LNCaP clone FGC (cell line): ENCODE results near the gene COL4A2.

Experiments used
- DNase-seq: peaks from one replicate; pipeline ENCODE4 v3.0.0-alpha.2; 2011; ENCODE audit warnings: low read depth
- H3K4me3 ChIP-seq: 2 replicates; pipeline ENCODE4 v1.5.1; 2011; ENCODE audit warnings: mild to moderate bottlenecking, low read depth, low read length, control low read depth
- TF ChIP-seq, protein P1 (sequence below): IDR thresholded peaks from 2 replicates; pipeline ENCODE4 v1.5.1; 2012; ENCODE audit warnings: mild to moderate bottlenecking; ENCODE audit not compliant: control insufficient read depth, insufficient read depth; ENCODE audit errors: extremely low read depth

The COL4A2 gene

DNA sequence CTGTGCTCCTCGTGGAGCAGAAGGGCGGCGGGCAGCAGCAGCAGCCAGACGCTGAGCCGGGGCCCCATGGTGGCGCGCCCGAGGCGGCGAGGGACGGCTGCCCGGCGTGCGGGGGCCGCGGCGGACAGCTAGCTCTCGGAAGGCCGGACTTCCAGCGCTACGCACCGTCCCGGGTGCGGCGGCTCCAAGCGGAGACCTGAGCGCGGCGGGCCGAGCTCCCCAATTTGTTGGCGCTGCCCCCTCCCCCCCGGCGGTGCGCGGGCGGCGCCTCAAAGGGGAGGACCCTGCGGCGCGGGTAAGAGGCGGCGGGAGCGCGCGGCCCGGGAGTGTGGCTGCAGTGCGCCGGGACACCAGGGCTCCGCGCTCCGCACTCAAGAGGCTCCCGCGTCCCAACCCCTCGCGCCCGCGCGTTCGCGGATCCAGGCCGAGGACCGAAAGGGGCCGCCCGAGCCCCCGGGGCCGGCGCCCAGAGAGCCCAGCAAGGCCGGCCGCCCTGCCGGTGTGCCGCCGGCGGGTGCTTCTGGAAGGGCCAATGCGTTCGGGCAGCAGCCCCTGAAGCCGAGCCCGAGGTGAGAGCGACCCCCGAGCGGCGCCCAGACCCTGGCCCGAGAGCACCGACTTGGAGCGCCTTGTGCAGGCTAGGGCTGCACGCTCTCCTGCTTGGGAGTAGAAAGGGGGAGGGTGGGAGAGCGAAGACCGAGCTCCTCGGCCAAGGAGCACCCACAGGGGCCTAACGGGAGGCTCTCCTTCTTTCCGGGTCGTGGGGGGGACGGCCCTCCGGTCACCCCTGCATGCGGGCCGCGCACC, at the start of gene COL4A2, which contains the start of gene COL4A1:
Gene COL4A2 (plus strand): TSS at position 325 of the 807 bp plus-strand sequence. CDS start 620 bp downstream, outside the sequence.
Gene COL4A1 (minus strand): TSS at position 198 of the 807 bp plus-strand sequence. CDS start 130 bp downstream, at position 68.
- no peak for DNase-seq
- no peak within 1 kb of the TSS for H3K4me3 ChIP-seq
- TF ChIP-seq, protein P1, sequence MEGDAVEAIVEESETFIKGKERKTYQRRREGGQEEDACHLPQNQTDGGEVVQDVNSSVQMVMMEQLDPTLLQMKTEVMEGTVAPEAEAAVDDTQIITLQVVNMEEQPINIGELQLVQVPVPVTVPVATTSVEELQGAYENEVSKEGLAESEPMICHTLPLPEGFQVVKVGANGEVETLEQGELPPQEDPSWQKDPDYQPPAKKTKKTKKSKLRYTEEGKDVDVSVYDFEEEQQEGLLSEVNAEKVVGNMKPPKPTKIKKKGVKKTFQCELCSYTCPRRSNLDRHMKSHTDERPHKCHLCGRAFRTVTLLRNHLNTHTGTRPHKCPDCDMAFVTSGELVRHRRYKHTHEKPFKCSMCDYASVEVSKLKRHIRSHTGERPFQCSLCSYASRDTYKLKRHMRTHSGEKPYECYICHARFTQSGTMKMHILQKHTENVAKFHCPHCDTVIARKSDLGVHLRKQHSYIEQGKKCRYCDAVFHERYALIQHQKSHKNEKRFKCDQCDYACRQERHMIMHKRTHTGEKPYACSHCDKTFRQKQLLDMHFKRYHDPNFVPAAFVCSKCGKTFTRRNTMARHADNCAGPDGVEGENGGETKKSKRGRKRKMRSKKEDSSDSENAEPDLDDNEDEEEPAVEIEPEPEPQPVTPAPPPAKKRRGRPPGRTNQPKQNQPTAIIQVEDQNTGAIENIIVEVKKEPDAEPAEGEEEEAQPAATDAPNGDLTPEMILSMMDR, result no peak

DNA sequence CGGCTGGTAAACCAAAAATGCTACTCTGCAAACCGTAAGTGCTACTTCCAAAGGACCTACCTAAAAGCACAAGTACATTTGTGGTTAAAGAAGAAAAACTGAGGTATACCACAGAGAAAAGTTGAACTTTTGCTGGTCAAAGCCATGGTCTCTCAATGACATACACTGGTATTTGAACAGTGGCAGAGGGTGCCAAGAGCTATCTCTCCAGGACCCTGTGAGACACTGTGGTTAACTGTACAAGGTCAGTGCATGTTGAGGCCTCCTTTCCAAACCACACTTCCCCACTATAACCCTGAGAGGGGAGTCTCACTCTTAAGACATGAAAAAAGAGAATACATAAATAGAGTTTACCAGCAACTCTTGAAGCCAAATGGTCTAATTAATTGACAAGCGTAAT, 49.7 kb upstream of the COL4A2 start:
- H3K4me3 ChIP-seq, result no peak overlapping the region
- TF ChIP-seq, protein P1, result no peak
- DNase-seq, result no peak

- DNase-seq, result no peak
- TF ChIP-seq, protein P1, result no peak
- no peak overlapping the region for H3K4me3 ChIP-seq
Measured at GRCh38 chr13:110258876-110259631, 48.0 kb upstream of the COL4A2 start.

- DNase-seq, result no peak
Measured at GRCh38 chr13:110259651-110260050, 47.4 kb upstream of the COL4A2 start.

GRCh38 chr13:110261166-110262081, 45.7 kb upstream of the COL4A2 start:
- TF ChIP-seq, protein P1, result no peak
- H3K4me3 ChIP-seq, result no peak overlapping the region

More at GRCh38 chr13:110259651-110260050, 47.4 kb upstream of the COL4A2 start:
- TF ChIP-seq, protein P1, result no peak
- H3K4me3 ChIP-seq, result no peak overlapping the region

GRCh38 chr13:110262082-110262436, 45.0 kb upstream of the COL4A2 start:
- TF ChIP-seq, protein P1, result no peak
- no peak overlapping the region for H3K4me3 ChIP-seq
- no peak for DNase-seq

More at GRCh38 chr13:110261166-110262081, 45.7 kb upstream of the COL4A2 start:
- DNase-seq, result no peak
